Measurements from ENCODE around the gene SPDYC.
A peak's percentile ranks its signal among the peaks of the same experiment; 100 is the strongest.

Gene SPDYC

GRCh38 chr11:65170058-65170534 lies at the start of gene SPDYC:
SPDYC (plus strand) TSS chr11:65170233; CDS start chr11:65171358, 1,125 bp downstream.
- no peaks in the 10 kb centered on the region for H3K9me3 ChIP-seq (ENCODE audit: control insufficient read depth in 1 of 2, low read length in 2 of 2)
- H3K4me3 ChIP-seq (ENCODE audit: low read depth in 1 of 2, low read length in 2 of 2), result no peak within 1 kb of the TSS
- H3K36me3 ChIP-seq (ENCODE audit: control insufficient read depth in 1 of 2, insufficient read depth in 2 of 2, low read length in 2 of 2), result peaks cover 0 to 2% of the 10 kb centered on the region in 2 donors
- no peaks in the 10 kb centered on the region for H3K27me3 ChIP-seq (ENCODE audit: low read depth, low read length)
- no peaks in the 10 kb centered on the region for H3K4me1 ChIP-seq (ENCODE audit: control insufficient read depth in 1 of 2, insufficient read depth in 2 of 2, low read length in 2 of 2)
- H3K27ac ChIP-seq (ENCODE audit: low read length), result no peak within 1 kb of the TSS

GRCh38 chr11:65120831-65121230 lies 49.2 kb upstream of the SPDYC start:
- Histone ChIP-seq H3K27ac (ENCODE audit: low read length) (peak overlapping the region; percentile 98), H3K36me3 (ENCODE audit: control insufficient read depth in 1 of 2, insufficient read depth in 2 of 2, low read length in 2 of 2) (peaks cover 33 to 34% of the 10 kb centered on the region in 2 donors), H3K4me3 (ENCODE audit: low read depth in 1 of 2, low read length in 2 of 2) (peak overlapping the region; percentile 91 to 98), H3K27me3 (ENCODE audit: low read depth, low read length) (no peaks in the 10 kb centered on the region), H3K9me3 (ENCODE audit: control insufficient read depth in 1 of 2, low read length in 2 of 2) (no peaks in the 10 kb centered on the region), H3K4me1 (ENCODE audit: control insufficient read depth in 1 of 2, insufficient read depth in 2 of 2, low read length in 2 of 2) (peaks cover 14 to 41% of the 10 kb centered on the region in 2 donors)

- no peaks in the 10 kb centered on the region for H3K27me3 ChIP-seq (ENCODE audit: low read depth, low read length)
- H3K9me3 ChIP-seq (ENCODE audit: control insufficient read depth in 1 of 2, low read length in 2 of 2), result no peaks in the 10 kb centered on the region
- peaks cover 10 to 34% of the 10 kb centered on the region in 2 donors for H3K4me1 ChIP-seq (ENCODE audit: control insufficient read depth in 1 of 2, insufficient read depth in 2 of 2, low read length in 2 of 2)
- peaks cover 35 to 40% of the 10 kb centered on the region in 2 donors for H3K36me3 ChIP-seq (ENCODE audit: control insufficient read depth in 1 of 2, insufficient read depth in 2 of 2, low read length in 2 of 2)
- H3K27ac ChIP-seq (ENCODE audit: low read length), result peak overlapping the region; percentile 98
- peak overlapping the region; percentile 91 to 98 for H3K4me3 ChIP-seq (ENCODE audit: low read depth in 1 of 2, low read length in 2 of 2)
These were observed 48.6 kb upstream of the SPDYC start for GRCh38 chr11:65121447-65121864.

GRCh38 chr11:65121865-65122696 lies 48.0 kb upstream of the SPDYC start, which contains the start of the genes FAU and MRPL49:
FAU (minus strand) TSS chr11:65122134; CDS start chr11:65121813, 321 bp downstream.
MRPL49 (plus strand) TSS chr11:65122321; CDS start chr11:65122347, 26 bp downstream.
- H3K36me3 ChIP-seq (ENCODE audit: control insufficient read depth in 1 of 2, insufficient read depth in 2 of 2, low read length in 2 of 2), result peaks cover 40 to 47% of the 10 kb centered on the region in 2 donors
- peak within 1 kb of the TSS; percentile 98 for H3K27ac ChIP-seq (ENCODE audit: low read length)
- no peaks in the 10 kb centered on the region for H3K9me3 ChIP-seq (ENCODE audit: control insufficient read depth in 1 of 2, low read length in 2 of 2)
- no peaks in the 10 kb centered on the region for H3K27me3 ChIP-seq (ENCODE audit: low read depth, low read length)
- H3K4me3 ChIP-seq (ENCODE audit: low read depth in 1 of 2, low read length in 2 of 2), result peak within 1 kb of the TSS; percentile 91 to 98
- peaks cover 10 to 28% of the 10 kb centered on the region in 2 donors for H3K4me1 ChIP-seq (ENCODE audit: control insufficient read depth in 1 of 2, insufficient read depth in 2 of 2, low read length in 2 of 2)

GRCh38 chr11:65124480-65125196 lies 45.4 kb upstream of the SPDYC start:
- no peak overlapping the region for H3K4me3 ChIP-seq (ENCODE audit: low read depth in 1 of 2, low read length in 2 of 2)
- no peaks in the 10 kb centered on the region for H3K9me3 ChIP-seq (ENCODE audit: control insufficient read depth in 1 of 2, low read length in 2 of 2)
- H3K36me3 ChIP-seq (ENCODE audit: control insufficient read depth in 1 of 2, insufficient read depth in 2 of 2, low read length in 2 of 2), result peaks cover 53 to 65% of the 10 kb centered on the region in 2 donors
- no peak overlapping the region for H3K27ac ChIP-seq (ENCODE audit: low read length)
- H3K27me3 ChIP-seq (ENCODE audit: low read depth, low read length), result no peaks in the 10 kb centered on the region
- H3K4me1 ChIP-seq (ENCODE audit: control insufficient read depth in 1 of 2, insufficient read depth in 2 of 2, low read length in 2 of 2), result peaks cover 10 to 27% of the 10 kb centered on the region in 2 donors

- H3K4me1 ChIP-seq (ENCODE audit: control insufficient read depth in 1 of 2, insufficient read depth in 2 of 2, low read length in 2 of 2), result peaks cover 10 to 26% of the 10 kb centered on the region in 2 donors
- no peaks in the 10 kb centered on the region for H3K9me3 ChIP-seq (ENCODE audit: control insufficient read depth in 1 of 2, low read length in 2 of 2)
- peaks cover 45 to 65% of the 10 kb centered on the region in 2 donors for H3K36me3 ChIP-seq (ENCODE audit: control insufficient read depth in 1 of 2, insufficient read depth in 2 of 2, low read length in 2 of 2)
- H3K27ac ChIP-seq (ENCODE audit: low read length), result no peak overlapping the region
- H3K27me3 ChIP-seq (ENCODE audit: low read depth, low read length), result no peaks in the 10 kb centered on the region
- H3K4me3 ChIP-seq (ENCODE audit: low read depth in 1 of 2, low read length in 2 of 2), result no peak overlapping the region
These were observed 44.6 kb upstream of the SPDYC start for GRCh38 chr11:65125197-65126056.

- Histone ChIP-seq H3K4me1 (ENCODE audit: control insufficient read depth in 1 of 2, insufficient read depth in 2 of 2, low read length in 2 of 2) (peaks cover 4 to 15% of the 10 kb centered on the region in 2 donors), H3K9me3 (ENCODE audit: control insufficient read depth in 1 of 2, low read length in 2 of 2) (no peaks in the 10 kb centered on the region), H3K36me3 (ENCODE audit: control insufficient read depth in 1 of 2, insufficient read depth in 2 of 2, low read length in 2 of 2) (peaks cover 52 to 73% of the 10 kb centered on the region in 2 donors), H3K27me3 (ENCODE audit: low read depth, low read length) (no peaks in the 10 kb centered on the region), H3K4me3 (ENCODE audit: low read depth in 1 of 2, low read length in 2 of 2) (no peak overlapping the region), H3K27ac (ENCODE audit: low read length) (no peak overlapping the region)
These were observed 43.3 kb upstream of the SPDYC start for GRCh38 chr11:65126624-65127274.

- no peaks in the 10 kb centered on the region for H3K9me3 ChIP-seq (ENCODE audit: control insufficient read depth in 1 of 2, low read length in 2 of 2)
- H3K4me3 ChIP-seq (ENCODE audit: low read depth in 1 of 2, low read length in 2 of 2), result no peak overlapping the region
- H3K36me3 ChIP-seq (ENCODE audit: control insufficient read depth in 1 of 2, insufficient read depth in 2 of 2, low read length in 2 of 2), result peaks cover 56 to 82% of the 10 kb centered on the region in 2 donors
- H3K27me3 ChIP-seq (ENCODE audit: low read depth, low read length), result no peaks in the 10 kb centered on the region
- peaks cover 7 to 22% of the 10 kb centered on the region in 2 donors for H3K4me1 ChIP-seq (ENCODE audit: control insufficient read depth in 1 of 2, insufficient read depth in 2 of 2, low read length in 2 of 2)
- H3K27ac ChIP-seq (ENCODE audit: low read length), result no peak overlapping the region
These were observed 42.4 kb upstream of the SPDYC start for GRCh38 chr11:65127473-65128181.

- Histone ChIP-seq H3K4me1 (ENCODE audit: control insufficient read depth in 1 of 2, insufficient read depth in 2 of 2, low read length in 2 of 2) (peaks cover 10 to 23% of the 10 kb centered on the region in 2 donors), H3K4me3 (ENCODE audit: low read depth in 1 of 2, low read length in 2 of 2) (no peak overlapping the region), H3K36me3 (ENCODE audit: control insufficient read depth in 1 of 2, insufficient read depth in 2 of 2, low read length in 2 of 2) (peaks cover 59 to 82% of the 10 kb centered on the region in 2 donors), H3K27me3 (ENCODE audit: low read depth, low read length) (no peaks in the 10 kb centered on the region), H3K27ac (ENCODE audit: low read length) (no peak overlapping the region), H3K9me3 (ENCODE audit: control insufficient read depth in 1 of 2, low read length in 2 of 2) (no peaks in the 10 kb centered on the region)
These were observed 41.6 kb upstream of the SPDYC start for GRCh38 chr11:65128182-65129145.
